CD14-positive monocyte (primary cell): Measurements from ENCODE around the gene PNPLA3. TPM values are rescaled to one million over a fixed set of nuclear protein-coding genes. Genes with fewer than 3 reads are reported as not detected.

ENCODE experiments used
- DNase-seq, 3 donors: peaks; one replicate each; pipeline ENCODE4 v3.0.0-alpha.2; 2011 to 2022
- H2AFZ ChIP-seq: 2 replicates; pipeline ENCODE4 v1.6.0; 2012; ENCODE audit warnings: mild to moderate bottlenecking, low read depth, low read length, inconsistent platforms; ENCODE audit not compliant: insufficient read depth, poor library complexity, severe bottlenecking
- H3K27ac ChIP-seq, 2 donors: 1 replicate in 1 of 2; 2 replicates in 1 of 2; pipeline ENCODE4 v1.5.1; 2012 to 2013; ENCODE audit warnings: low read length in 2 of 2, control low read depth in 1 of 2, inconsistent platforms in 1 of 2, low read depth in 1 of 2, mild to moderate bottlenecking in 1 of 2
- H3K27me3 ChIP-seq, 2 donors: one replicate each; pipeline versions ENCODE4 v1.6.0 to v1.6.1; 2011 to 2013; ENCODE audit warnings: low read length in 2 of 2; ENCODE audit not compliant: control insufficient read depth in 2 of 2, insufficient read depth in 2 of 2
- H3K36me3 ChIP-seq, 2 donors: replicated peaks in 1 of 2; 1 replicate in 1 of 2; 2 replicates in 1 of 2; pipeline versions ENCODE4 v1.5.1 to v1.6.1; 2012 to 2013; ENCODE audit warnings: low read length in 2 of 2, control low read depth in 1 of 2, inconsistent platforms in 1 of 2, mild to moderate bottlenecking in 1 of 2; ENCODE audit not compliant: insufficient read depth in 2 of 2, control insufficient read depth in 1 of 2
- H3K4me1 ChIP-seq, 2 donors: 1 replicate in 1 of 2; 2 replicates in 1 of 2; pipeline versions ENCODE4 v1.5.1 to v1.6.1; 2012 to 2013; ENCODE audit warnings: low read length in 2 of 2, control low read depth in 1 of 2, inconsistent platforms in 1 of 2, mild to moderate bottlenecking in 1 of 2, moderate library complexity in 1 of 2; ENCODE audit not compliant: insufficient read depth in 2 of 2, control insufficient read depth in 1 of 2
- H3K4me2 ChIP-seq: replicated peaks from 2 replicates; pipeline ENCODE3; 2012; ENCODE audit warnings: low read length, moderate library complexity, mild to moderate bottlenecking; ENCODE audit not compliant: poor library complexity, severe bottlenecking; ENCODE audit errors: extremely low read depth
- H3K4me3 ChIP-seq, 3 experiments: fragments of 200-600 bp in 1 of 3; sonication (generic) in 1 of 3; replicated peaks in 1 of 3; 1 replicate in 2 of 3; 2 replicates in 1 of 3; pipeline ENCODE4 v1.5.1; 2011 to 2013; ENCODE audit warnings: low read length in 3 of 3, mild to moderate bottlenecking in 3 of 3, control low read depth in 2 of 3, low read depth in 2 of 3, inconsistent platforms in 1 of 3, moderate library complexity in 1 of 3
- H3K79me2 ChIP-seq: 2 replicates; pipeline ENCODE4 v1.6.0; 2012; ENCODE audit warnings: mild to moderate bottlenecking, control low read depth, inconsistent platforms, low read length, moderate library complexity; ENCODE audit not compliant: insufficient read depth
- H3K9ac ChIP-seq: 2 replicates; pipeline ENCODE4 v1.6.0; 2017; ENCODE audit warnings: low read length, mild to moderate bottlenecking; ENCODE audit not compliant: insufficient read depth, poor library complexity, severe bottlenecking
- H3K9me3 ChIP-seq, 2 donors: replicated peaks in 1 of 2; 1 replicate in 1 of 2; 2 replicates in 1 of 2; pipeline versions ENCODE4 v1.5.1 to v1.6.1; 2012 to 2013; ENCODE audit warnings: low read length in 2 of 2, control low read depth in 1 of 2; ENCODE audit not compliant: control insufficient read depth in 1 of 2, insufficient read depth in 1 of 2
- H4K20me1 ChIP-seq: 2 replicates; pipeline ENCODE4 v1.6.0; 2012; ENCODE audit warnings: mild to moderate bottlenecking, low read length, control low read depth, moderate library complexity; ENCODE audit not compliant: insufficient read depth
- H3K27ac Mint-ChIP-seq, 7 donors: one replicate each; pipeline ENCODE4 v1.8.0; 2020; ENCODE audit warnings: mild to moderate bottlenecking in 7 of 7, mixed read lengths in 7 of 7, moderate library complexity in 6 of 7, inconsistent platforms in 2 of 7
- H3K27me3 Mint-ChIP-seq, 3 donors: one replicate each; pipeline ENCODE4 v1.8.0; 2021 to 2022; ENCODE audit warnings: low read depth in 3 of 3, mild to moderate bottlenecking in 3 of 3, mixed read lengths in 3 of 3, moderate library complexity in 3 of 3, inconsistent platforms in 1 of 3
- H3K36me3 Mint-ChIP-seq, 2 donors: one replicate each; pipeline ENCODE4 v1.8.0; 2020; ENCODE audit warnings: mixed read lengths in 2 of 2, inconsistent platforms in 1 of 2, mild to moderate bottlenecking in 1 of 2
- H3K4me1 Mint-ChIP-seq: one replicate; pipeline ENCODE4 v1.8.0; 2020; ENCODE audit warnings: mild to moderate bottlenecking, mixed read lengths
- H3K4me3 Mint-ChIP-seq, 2 donors: one replicate each; pipeline ENCODE4 v1.8.0; 2020; ENCODE audit warnings: mild to moderate bottlenecking in 2 of 2, mixed read lengths in 2 of 2, moderate library complexity in 1 of 2
- H3K9me3 Mint-ChIP-seq, 7 donors: one replicate each; pipeline ENCODE4 v1.8.0; 2020 to 2022; ENCODE audit warnings: mixed read lengths in 7 of 7, mild to moderate bottlenecking in 6 of 7, moderate library complexity in 6 of 7, inconsistent platforms in 2 of 7
- CTCF ChIP-seq: fragments of 200-600 bp; IDR thresholded peaks from one replicate; pipeline ENCODE4 v1.8.0; 2022; ENCODE audit warnings: antibody characterized with exemption, mild to moderate bottlenecking
- WGBS: methylation state at CpG from one replicate; pipeline ENCODE4 v1.1.5; 2013; ENCODE audit warnings: missing lambda C conversion rate; ENCODE audit not compliant: insufficient coverage; 5-methylcytosine and 5-hydroxymethylcytosine counted together
- intact Hi-C, 2 donors: fragments of 100-400 bp; cut with micrococcal nuclease; formaldehyde crosslinking; loops; one replicate each; pipeline versions ENCODE4 v1.15.0 to v1.15.1; 2023
- polyA plus RNA-seq, 3 donors: library from polyadenylated mRNA; depleted of rRNA in 1 of 3; unstranded in 2 of 3; stranded (reverse) in 1 of 3; fragments of 300-500 nt in 2 of 3; fragments of >200 nt in 1 of 3; fragmentation: Illumina TruSeq in 2 of 3; gene quantifications; 1 replicate in 2 of 3; 2 replicates in 1 of 3; pipeline ENCODE4 v1.2.3, GENCODE V29; 2012 to 2021

Gene PNPLA3
- polyA plus RNA-seq, 3 donors = not detected

DNA sequence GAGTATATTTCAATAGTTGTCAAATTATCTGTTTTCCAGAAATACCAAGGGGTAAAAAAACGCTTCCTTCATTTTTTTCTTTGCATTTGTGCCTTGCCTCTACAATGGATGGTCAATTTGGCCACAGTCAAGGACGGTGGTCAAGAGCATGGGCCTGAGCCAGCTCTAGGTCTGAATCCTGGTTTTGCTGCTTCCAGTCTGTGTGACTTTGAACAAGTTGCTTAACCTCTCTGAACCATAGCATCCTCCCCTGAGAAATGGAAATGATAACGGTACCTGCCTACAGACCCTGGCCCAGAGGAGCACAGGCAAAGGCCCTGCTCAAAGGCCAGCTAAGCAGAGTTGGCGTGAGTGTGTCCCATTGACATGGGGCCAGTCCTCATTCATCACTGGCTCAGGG, 34.9 kb upstream of the PNPLA3 start:
- Mint-ChIP-seq H3K4me3 (no peak overlapping the region), H3K27ac (no peak overlapping the region), H3K9me3 (peaks cover 0 to 3% (median 0%) of the 10 kb centered on the region in 7 donors), H3K27me3 (peaks cover 38 to 52% (median 41%) of the 10 kb centered on the region in 3 donors), H3K4me1 (no peaks in the 10 kb centered on the region), H3K36me3 (no peaks in the 10 kb centered on the region)
- intact Hi-C loops = no loop called here
- H3K4me2 ChIP-seq = no peak overlapping the region
- TF ChIP-seq CTCF = no peak
- H3K27me3 ChIP-seq = peaks cover 4 to 35% of the 10 kb centered on the region in 2 donors
- H4K20me1 ChIP-seq = no peaks in the 10 kb centered on the region
- H3K4me1 ChIP-seq = no peaks in the 10 kb centered on the region
- H3K9me3 ChIP-seq = no peaks in the 10 kb centered on the region
- DNase-seq = no peak
- H3K36me3 ChIP-seq = no peaks in the 10 kb centered on the region
- 88% methylated on average over 3 of the region's 4 CpGs for WGBS
- H3K4me3 ChIP-seq = no peak overlapping the region
- no peak overlapping the region for H3K9ac ChIP-seq
- H3K27ac ChIP-seq = no peak overlapping the region
- no peak overlapping the region for H2AFZ ChIP-seq
- H3K79me2 ChIP-seq = no peaks in the 10 kb centered on the region

DNA sequence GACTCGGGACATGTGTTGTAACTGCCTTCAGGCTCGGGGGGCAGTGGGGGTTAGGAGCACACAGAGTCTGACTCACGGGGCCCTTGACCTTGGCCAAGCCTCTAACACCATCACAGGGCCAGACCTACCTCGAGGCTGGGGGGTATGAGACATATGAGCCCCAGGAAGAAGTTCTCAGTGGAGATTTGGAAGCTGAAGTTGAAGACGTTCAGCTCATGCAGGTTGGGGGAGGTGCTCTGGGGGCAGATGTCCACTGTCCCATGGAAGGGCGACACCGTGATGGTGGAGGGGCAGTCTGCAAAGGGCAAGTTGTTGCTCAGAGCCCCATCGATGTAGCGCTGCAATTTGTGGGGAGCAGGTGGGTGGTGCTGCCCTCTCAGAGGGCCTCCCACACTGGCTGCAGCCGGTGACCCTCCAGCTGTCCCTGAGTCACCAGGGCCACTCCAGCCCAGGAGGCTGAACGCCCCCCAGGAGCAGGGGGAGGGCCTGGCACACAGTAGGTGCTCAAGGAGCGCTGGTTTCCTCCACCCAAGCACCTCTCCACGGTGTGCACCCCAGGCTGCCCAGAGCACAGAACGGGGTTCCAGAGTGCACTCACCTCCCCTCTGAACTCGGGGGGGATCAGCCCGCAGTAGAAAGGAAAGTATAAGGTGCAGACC, 34.3 kb upstream of the PNPLA3 start:
- Histone ChIP-seq H3K79me2 (no peaks in the 10 kb centered on the region), H3K27ac (no peak overlapping the region), H3K4me3 (no peak overlapping the region), H2AFZ (no peak overlapping the region), H3K9ac (no peak overlapping the region), H3K36me3 (no peaks in the 10 kb centered on the region), H3K9me3 (no peaks in the 10 kb centered on the region), H3K27me3 (peaks cover 4 to 35% of the 10 kb centered on the region in 2 donors), H3K4me1 (no peaks in the 10 kb centered on the region), H4K20me1 (no peaks in the 10 kb centered on the region), H3K4me2 (no peak overlapping the region)
- no peak for TF ChIP-seq CTCF
- no peak for DNase-seq
- Mint-ChIP-seq H3K36me3 (no peaks in the 10 kb centered on the region), H3K9me3 (peaks cover 0 to 3% (median 0%) of the 10 kb centered on the region in 7 donors), H3K4me3 (no peak overlapping the region), H3K4me1 (no peaks in the 10 kb centered on the region), H3K27ac (peak overlapping the region in 1 of 7 donors; percentile 68), H3K27me3 (peaks cover 38 to 54% (median 41%) of the 10 kb centered on the region in 3 donors)
- WGBS = 76% methylated on average over 11 of the region's 16 CpGs
- intact Hi-C loops = no loop called here
